ENCODE data around the gene BOC. TPM values are rescaled to one million over a fixed set of nuclear protein-coding genes. Genes with fewer than 3 reads are reported as not detected.

The BOC gene
- total and polyA plus RNA-seq, 2 of the 4 experiments (the other 2 are of a cell fraction): 6.8 to 15.2 TPM

DNA sequence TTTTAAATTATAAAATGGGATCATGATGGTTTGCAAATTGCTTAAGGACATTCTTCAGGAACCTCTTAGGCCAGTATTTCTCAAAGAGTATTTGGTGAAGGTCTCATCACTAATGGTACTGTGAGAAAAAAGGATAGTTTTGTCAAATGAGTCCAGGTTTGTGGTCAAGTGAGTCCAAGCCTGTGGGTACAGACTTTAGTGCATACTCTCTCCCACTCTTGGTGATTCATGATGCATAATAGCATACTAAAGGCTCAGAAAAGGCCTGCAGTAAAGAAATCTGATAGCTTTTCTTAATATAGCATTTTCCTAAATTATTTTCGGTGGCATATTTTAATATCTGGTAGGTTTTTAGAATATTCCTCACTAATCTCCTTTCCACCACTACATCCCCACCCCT lies 20.0 kb downstream of the BOC start:
- H2BK120ac ChIP-seq (ENCODE audit: low read depth, low read length): 0 out of 2 replicates have a peak overlapping the region, but pooled peaks have one; percentile 7
- no peak overlapping the region for H4K5ac ChIP-seq (ENCODE audit: low read depth, low read length)
- H2AFZ ChIP-seq (replicated peaks; ENCODE audit: low read length, poor library complexity): no peak overlapping the region
- peak overlapping the region; percentile 47; the same call in 1 of the 2 replicates for H3K4ac ChIP-seq (ENCODE audit: low read depth, low read length)
- peak overlapping the region; percentile 44; the same call in 1 of the 2 replicates for H3K23ac ChIP-seq (ENCODE audit: low read depth, low read length)
- H3K56ac ChIP-seq (ENCODE audit: extremely low read depth, insufficient read depth, low read length): no peak overlapping the region; the same call in 1 of the 2 replicates
- no peak overlapping the region; the same call in 1 of the 2 replicates for H3K4me2 ChIP-seq (ENCODE audit: low read depth, low read length)
- no peak overlapping the region for H3K9ac ChIP-seq (ENCODE audit: low read depth, low read length)
- peaks cover 12% of the 10 kb centered on the region for H3K4me1 ChIP-seq (ENCODE audit: control insufficient read depth, insufficient read depth, low read length)
- ChIA-PET POLR2A (ENCODE audit: unreplicated experiment) (no interaction called here), CTCF (interaction anchor here (1.3 kb wide), 1 partner anchor 46 kb away, joined by 3 read pairs; no protein-coding TSS in a partner anchor)
- no peak overlapping the region for H3K14ac ChIP-seq (replicated peaks; ENCODE audit: low read depth, low read length)
- H3K9me1 ChIP-seq (ENCODE audit: insufficient read depth, low read length): peaks cover 9% of the 10 kb centered on the region
- H4K91ac ChIP-seq (ENCODE audit: insufficient read depth, low read depth, low read length): no peak overlapping the region
- peak overlapping the region in 1 of 2 experiments; percentile 61; a peak in 2 of 4 replicates for H4K8ac ChIP-seq (ENCODE audit: low read depth in 2 of 2, low read length in 2 of 2)
- DNase-seq: peak; percentile 85
- in situ Hi-C loops (cut with MboI; ENCODE audit: low sequenced_read_pairs) (no loop called here), dilution Hi-C loops (cut with HindIII; ENCODE audit: low sequenced_read_pairs, unreplicated experiment) (no loop called here), intact Hi-C loops (cut with micrococcal nuclease) (no loop called here)
- no TSS peak for BruUV-seq (replicated peaks)
- no peaks in the 10 kb centered on the region for H4K20me1 ChIP-seq (ENCODE audit: insufficient read depth, low read length)
- H2BK15ac ChIP-seq (ENCODE audit: low read depth, low read length): no peak overlapping the region
- no peak overlapping the region for H2AK5ac ChIP-seq (ENCODE audit: low read depth, low read length)
- H3K18ac ChIP-seq (ENCODE audit: low read depth, low read length): no peak overlapping the region; the same call in 1 of the 2 replicates
- no peak overlapping the region for H3K4me3 ChIP-seq (ENCODE audit: insufficient read depth, low read depth, low read length)
- no peak overlapping the region for H2AK9ac ChIP-seq (replicated peaks; ENCODE audit: low read depth, low read length, poor library complexity)
- H3K9me3 ChIP-seq (ENCODE audit: control insufficient read depth, insufficient read depth, low read length): no peaks in the 10 kb centered on the region
- H3K27me3 ChIP-seq (ENCODE audit: control insufficient read depth, insufficient read depth, low read length): no peaks in the 10 kb centered on the region
- H3K36me3 ChIP-seq (ENCODE audit: control insufficient read depth, insufficient read depth, low read length): no peaks in the 10 kb centered on the region; the same call in 1 of the 2 replicates
- no CpG with 5 or more reads among the region's 1 CpG for WGBS, 2 experiments (ENCODE audit: extremely low coverage in 2 of 2, insufficient read length in 1 of 2)
- H2BK20ac ChIP-seq (ENCODE audit: low read depth, low read length): no peak overlapping the region; the same call in 1 of the 2 replicates
- ATAC-seq (ENCODE audit: low read depth): peak; percentile 50
- no peak overlapping the region for H3K27ac ChIP-seq (ENCODE audit: insufficient read depth, low read length)
- peak overlapping the region; percentile 92 for H2BK5ac ChIP-seq (ENCODE audit: low read depth, low read length, poor library complexity, severe bottlenecking)
- TF ChIP-seq, protein P1, sequence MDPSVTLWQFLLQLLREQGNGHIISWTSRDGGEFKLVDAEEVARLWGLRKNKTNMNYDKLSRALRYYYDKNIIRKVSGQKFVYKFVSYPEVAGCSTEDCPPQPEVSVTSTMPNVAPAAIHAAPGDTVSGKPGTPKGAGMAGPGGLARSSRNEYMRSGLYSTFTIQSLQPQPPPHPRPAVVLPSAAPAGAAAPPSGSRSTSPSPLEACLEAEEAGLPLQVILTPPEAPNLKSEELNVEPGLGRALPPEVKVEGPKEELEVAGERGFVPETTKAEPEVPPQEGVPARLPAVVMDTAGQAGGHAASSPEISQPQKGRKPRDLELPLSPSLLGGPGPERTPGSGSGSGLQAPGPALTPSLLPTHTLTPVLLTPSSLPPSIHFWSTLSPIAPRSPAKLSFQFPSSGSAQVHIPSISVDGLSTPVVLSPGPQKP (IDR thresholded peaks at IDR 0.05; ENCODE audit: borderline replicate concordance, low read depth, low read length): no peak
- no peak for TF ChIP-seq NFE2L2 (IDR thresholded peaks at IDR 0.05; ENCODE audit: low read depth, low read length)
- TF ChIP-seq RAD21 (IDR thresholded peaks at IDR 0.05; ENCODE audit: low read length): no peak
- TF ChIP-seq SMC3 (IDR thresholded peaks at IDR 0.05; ENCODE audit: low read depth, low read length): no peak
- TF ChIP-seq, protein P2, sequence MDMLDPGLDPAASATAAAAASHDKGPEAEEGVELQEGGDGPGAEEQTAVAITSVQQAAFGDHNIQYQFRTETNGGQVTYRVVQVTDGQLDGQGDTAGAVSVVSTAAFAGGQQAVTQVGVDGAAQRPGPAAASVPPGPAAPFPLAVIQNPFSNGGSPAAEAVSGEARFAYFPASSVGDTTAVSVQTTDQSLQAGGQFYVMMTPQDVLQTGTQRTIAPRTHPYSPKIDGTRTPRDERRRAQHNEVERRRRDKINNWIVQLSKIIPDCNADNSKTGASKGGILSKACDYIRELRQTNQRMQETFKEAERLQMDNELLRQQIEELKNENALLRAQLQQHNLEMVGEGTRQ (IDR thresholded peaks at IDR 0.05; ENCODE audit: low read depth, low read length): no peak
- TF ChIP-seq MXI1 (IDR thresholded peaks at IDR 0.05; ENCODE audit: borderline replicate concordance, low read depth, low read length): no peak
- TF ChIP-seq, protein P3, sequence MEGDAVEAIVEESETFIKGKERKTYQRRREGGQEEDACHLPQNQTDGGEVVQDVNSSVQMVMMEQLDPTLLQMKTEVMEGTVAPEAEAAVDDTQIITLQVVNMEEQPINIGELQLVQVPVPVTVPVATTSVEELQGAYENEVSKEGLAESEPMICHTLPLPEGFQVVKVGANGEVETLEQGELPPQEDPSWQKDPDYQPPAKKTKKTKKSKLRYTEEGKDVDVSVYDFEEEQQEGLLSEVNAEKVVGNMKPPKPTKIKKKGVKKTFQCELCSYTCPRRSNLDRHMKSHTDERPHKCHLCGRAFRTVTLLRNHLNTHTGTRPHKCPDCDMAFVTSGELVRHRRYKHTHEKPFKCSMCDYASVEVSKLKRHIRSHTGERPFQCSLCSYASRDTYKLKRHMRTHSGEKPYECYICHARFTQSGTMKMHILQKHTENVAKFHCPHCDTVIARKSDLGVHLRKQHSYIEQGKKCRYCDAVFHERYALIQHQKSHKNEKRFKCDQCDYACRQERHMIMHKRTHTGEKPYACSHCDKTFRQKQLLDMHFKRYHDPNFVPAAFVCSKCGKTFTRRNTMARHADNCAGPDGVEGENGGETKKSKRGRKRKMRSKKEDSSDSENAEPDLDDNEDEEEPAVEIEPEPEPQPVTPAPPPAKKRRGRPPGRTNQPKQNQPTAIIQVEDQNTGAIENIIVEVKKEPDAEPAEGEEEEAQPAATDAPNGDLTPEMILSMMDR (conservative IDR thresholded peaks at IDR 0.05; ENCODE audit: low read depth, low read length): no peak
- no peak for TF ChIP-seq FOS (IDR thresholded peaks at IDR 0.05; ENCODE audit: low read depth, low read length)
- no peak for TF ChIP-seq CHD1 (IDR thresholded peaks at IDR 0.05; ENCODE audit: low read depth, low read length)
- no peaks in the 10 kb centered on the region for H3K79me1 ChIP-seq (ENCODE audit: low read depth in 1 of 2, low read length in 2 of 2)
